Hepatocyte (in vitro differentiated cells): ENCODE measurements around the gene KIAA1217. TPM values are rescaled to one million over a fixed set of nuclear protein-coding genes. Genes with fewer than 3 reads are reported as not detected.

Source experiments
- DNase-seq: peaks from one replicate; pipeline ENCODE4 v3.0.0-alpha.2; 2016; ENCODE audit warnings: low spot score
- H2AFZ ChIP-seq: fragments of 200-600 bp; sonication (generic); 2 replicates; pipeline ENCODE4 v1.6.0; 2016; ENCODE audit warnings: antibody characterized with exemption, mild to moderate bottlenecking
- H3K27ac ChIP-seq: fragments of 200-600 bp; sonication (generic); 2 replicates; pipeline ENCODE4 v1.5.1; 2016; ENCODE audit warnings: mild to moderate bottlenecking
- H3K27me3 ChIP-seq: fragments of 200-600 bp; sonication (generic); 2 replicates; pipeline ENCODE4 v1.6.1; 2016
- H3K36me3 ChIP-seq: fragments of 200-600 bp; sonication (generic); replicated peaks from 2 replicates; pipeline ENCODE4 v1.5.1; 2016; ENCODE audit warnings: low read depth; ENCODE audit not compliant: insufficient read depth
- H3K4me1 ChIP-seq: fragments of 200-600 bp; sonication (generic); 2 replicates; pipeline ENCODE4 v1.5.1; 2016; ENCODE audit warnings: mild to moderate bottlenecking, moderate library complexity; ENCODE audit not compliant: insufficient read depth
- H3K4me2 ChIP-seq: fragments of 200-600 bp; sonication (generic); 2 replicates; pipeline ENCODE4 v1.6.0; 2016
- H3K4me3 ChIP-seq: fragments of 200-600 bp; sonication (generic); 2 replicates; pipeline ENCODE4 v1.5.1; 2016; ENCODE audit warnings: mild to moderate bottlenecking
- H3K79me2 ChIP-seq: fragments of 200-600 bp; sonication (generic); 2 replicates; pipeline ENCODE4 v1.6.0; 2017; ENCODE audit warnings: mild to moderate bottlenecking
- H3K9me2 ChIP-seq: fragments of 200-600 bp; sonication (generic); replicated peaks from 2 replicates; pipeline ENCODE4 v1.6.0; 2017; ENCODE audit warnings: mild to moderate bottlenecking; ENCODE audit not compliant: insufficient read depth
- H3K9me3 ChIP-seq: fragments of 200-600 bp; sonication (generic); 2 replicates; pipeline ENCODE4 v1.5.1; 2016; ENCODE audit warnings: low read depth, mild to moderate bottlenecking
- H4K20me1 ChIP-seq: fragments of 200-600 bp; sonication (generic); 2 replicates; pipeline ENCODE4 v1.6.0; 2016; ENCODE audit warnings: mild to moderate bottlenecking; ENCODE audit not compliant: insufficient read depth, poor library complexity, severe bottlenecking
- EZH2 ChIP-seq: fragments of 200-600 bp; sonication (generic); IDR thresholded peaks from 2 replicates; pipeline ENCODE4 v1.6.1; 2016; ENCODE audit warnings: antibody characterized with exemption, mild to moderate bottlenecking, borderline replicate concordance
- EZH2phosphoT487 ChIP-seq: fragments of 200-600 bp; sonication (generic); IDR thresholded peaks from one replicate; pipeline ENCODE4 v1.6.1; 2018; ENCODE audit warnings: antibody characterized with exemption, mild to moderate bottlenecking, low read depth, moderate library complexity; ENCODE audit not compliant: unreplicated experiment, severe bottlenecking
- WGBS: methylation state at CpG from one replicate; pipeline ENCODE4 v1.1.6; 2016; ENCODE audit warnings: low lambda C conversion rate; ENCODE audit errors: missing lambda C conversion rate; 5-methylcytosine and 5-hydroxymethylcytosine counted together
- polyA plus RNA-seq: library from polyadenylated mRNA; unstranded; fragments of >200 nt; fragmentation: Nextera tagmentation; extraction: Ambion mirVana; gene quantifications from 2 replicates; pipeline ENCODE4 v1.2.1, GENCODE V29; 2016
- total RNA-seq: library from RNA; depleted of rRNA; stranded (reverse); fragments of >200 nt; gene quantifications from 2 replicates; pipeline ENCODE4 v1.2.3, GENCODE V29; 2014
- TF ChIP-seq, protein P1 (sequence below): fragments of 200-600 bp; sonication (generic); IDR thresholded peaks from 2 replicates; pipeline ENCODE4 v1.5.1; 2016; ENCODE audit warnings: antibody characterized with exemption, mild to moderate bottlenecking; ENCODE audit not compliant: poor library complexity

Gene KIAA1217
- total and polyA plus RNA-seq, 2 experiments from 2014 or later, result 31.6 to 33.2 TPM

DNA sequence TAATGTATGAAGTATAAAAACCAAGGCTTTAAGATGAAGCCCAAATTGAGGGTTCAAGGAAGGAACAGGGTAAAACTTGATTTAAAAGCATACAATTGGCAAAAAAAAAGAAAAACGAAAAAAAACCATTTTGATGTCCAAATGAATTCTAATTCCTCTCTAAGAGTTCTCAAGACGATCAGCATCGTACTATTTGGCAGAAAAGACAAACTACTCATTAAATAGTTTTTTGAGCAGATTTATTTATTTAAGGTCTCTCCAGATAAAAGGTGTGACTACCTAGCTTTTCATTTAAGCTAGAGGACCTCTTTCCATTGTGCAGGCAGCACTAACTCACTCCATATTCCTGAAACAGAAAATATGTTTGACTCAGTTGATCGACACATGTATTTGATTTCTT is 245.0 kb downstream of the KIAA1217 start:
- 85% methylated on average over 4 of the region's 4 CpGs for WGBS
- Histone ChIP-seq H3K9me3 (no peaks in the 10 kb centered on the region), H2AFZ (no peak overlapping the region), H3K4me2 (no peak overlapping the region), H3K27ac (no peak overlapping the region), H3K27me3 (no peaks in the 10 kb centered on the region), H4K20me1 (no peaks in the 10 kb centered on the region), H3K9me2 (no peaks in the 10 kb centered on the region), H3K4me1 (peaks cover 13% of the 10 kb centered on the region), H3K79me2 (peaks cover 4% of the 10 kb centered on the region), H3K4me3 (no peak overlapping the region), H3K36me3 (no peaks in the 10 kb centered on the region)
- TF ChIP-seq EZH2phosphoT487 (no peak), EZH2 (no peak)
- TF ChIP-seq, protein P1, sequence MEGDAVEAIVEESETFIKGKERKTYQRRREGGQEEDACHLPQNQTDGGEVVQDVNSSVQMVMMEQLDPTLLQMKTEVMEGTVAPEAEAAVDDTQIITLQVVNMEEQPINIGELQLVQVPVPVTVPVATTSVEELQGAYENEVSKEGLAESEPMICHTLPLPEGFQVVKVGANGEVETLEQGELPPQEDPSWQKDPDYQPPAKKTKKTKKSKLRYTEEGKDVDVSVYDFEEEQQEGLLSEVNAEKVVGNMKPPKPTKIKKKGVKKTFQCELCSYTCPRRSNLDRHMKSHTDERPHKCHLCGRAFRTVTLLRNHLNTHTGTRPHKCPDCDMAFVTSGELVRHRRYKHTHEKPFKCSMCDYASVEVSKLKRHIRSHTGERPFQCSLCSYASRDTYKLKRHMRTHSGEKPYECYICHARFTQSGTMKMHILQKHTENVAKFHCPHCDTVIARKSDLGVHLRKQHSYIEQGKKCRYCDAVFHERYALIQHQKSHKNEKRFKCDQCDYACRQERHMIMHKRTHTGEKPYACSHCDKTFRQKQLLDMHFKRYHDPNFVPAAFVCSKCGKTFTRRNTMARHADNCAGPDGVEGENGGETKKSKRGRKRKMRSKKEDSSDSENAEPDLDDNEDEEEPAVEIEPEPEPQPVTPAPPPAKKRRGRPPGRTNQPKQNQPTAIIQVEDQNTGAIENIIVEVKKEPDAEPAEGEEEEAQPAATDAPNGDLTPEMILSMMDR, result no peak
- DNase-seq, result no peak

DNA sequence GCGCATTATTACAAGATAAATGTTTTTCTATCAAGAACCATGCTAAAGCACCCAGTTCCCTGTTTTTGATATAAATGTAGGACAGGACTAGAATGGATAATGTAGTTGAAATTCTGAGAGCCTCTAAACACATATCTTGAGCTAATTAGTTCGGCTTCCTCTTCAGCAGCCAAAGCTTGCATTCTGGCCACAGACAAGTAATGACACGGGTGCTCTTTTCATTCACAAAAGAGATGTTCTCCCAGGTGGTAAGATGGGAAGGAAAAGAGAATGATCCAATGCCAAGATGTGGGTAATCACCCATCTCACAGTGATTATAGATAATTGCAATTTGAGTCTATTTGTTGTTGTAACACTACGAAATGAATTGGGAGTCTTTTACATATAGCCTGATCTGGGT is 246.5 kb downstream of the KIAA1217 start:
- no peak for DNase-seq
- Histone ChIP-seq H2AFZ (no peak overlapping the region), H3K36me3 (no peaks in the 10 kb centered on the region), H3K9me3 (no peaks in the 10 kb centered on the region), H3K4me3 (no peak overlapping the region), H3K79me2 (peaks cover 11% of the 10 kb centered on the region), H3K27ac (no peak overlapping the region), H4K20me1 (no peaks in the 10 kb centered on the region), H3K4me1 (peaks cover 11% of the 10 kb centered on the region), H3K4me2 (no peak overlapping the region), H3K27me3 (no peaks in the 10 kb centered on the region), H3K9me2 (no peaks in the 10 kb centered on the region)
- WGBS, result 91% methylated on average over 4 of the region's 4 CpGs
- TF ChIP-seq EZH2phosphoT487 (no peak), EZH2 (no peak)
- TF ChIP-seq, protein P1, result no peak

DNA sequence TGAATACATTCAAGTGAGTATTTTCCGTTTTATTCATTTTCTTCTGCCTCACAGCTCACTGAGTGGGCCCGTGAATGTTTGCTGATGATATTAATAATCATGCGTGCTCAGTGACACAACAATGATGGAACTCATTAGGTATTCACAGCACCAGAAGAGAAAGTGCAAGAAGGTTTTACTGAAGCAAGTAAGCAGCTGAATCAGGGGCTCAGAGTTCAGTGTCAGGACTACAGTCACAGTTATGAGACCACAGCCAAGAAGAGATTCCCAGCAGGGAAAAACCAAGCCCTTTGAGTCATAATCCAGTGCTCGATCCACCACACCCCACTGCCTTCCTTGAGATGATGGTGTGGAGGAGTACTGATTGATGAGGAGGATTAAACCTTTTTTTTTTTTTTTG is 247.4 kb downstream of the KIAA1217 start:
- no peak overlapping the region for H3K4me2 ChIP-seq
- WGBS, result 90% methylated on average over 4 of the region's 4 CpGs
- no peaks in the 10 kb centered on the region for H3K27me3 ChIP-seq

More for the DNA sequence above, 247.4 kb downstream of the KIAA1217 start:
- Histone ChIP-seq H3K4me1 (peaks cover 11% of the 10 kb centered on the region), H3K27ac (no peak overlapping the region), H3K9me3 (no peaks in the 10 kb centered on the region), H2AFZ (no peak overlapping the region), H3K4me3 (no peak overlapping the region), H3K9me2 (no peaks in the 10 kb centered on the region), H3K79me2 (peaks cover 14% of the 10 kb centered on the region), H4K20me1 (no peaks in the 10 kb centered on the region), H3K36me3 (no peaks in the 10 kb centered on the region)
- peak; percentile 44 for DNase-seq
- no peak for TF ChIP-seq EZH2phosphoT487
- no peak for TF ChIP-seq EZH2
- TF ChIP-seq, protein P1, result no peak
